Activated CD8-positive, alpha-beta memory T cell treated with anti-CD3 and anti-CD28 coated beads for 1 hour (primary cell): ENCODE measurements around the gene TAB2.

Experiments used
- DNase-seq, 2 donors: peaks; one replicate each; pipeline ENCODE4 v3.0.0-alpha.2; 2020; ENCODE audit warnings: low read depth in 1 of 2; ENCODE audit errors: extremely low read depth in 1 of 2

The TAB2 gene, protein sequence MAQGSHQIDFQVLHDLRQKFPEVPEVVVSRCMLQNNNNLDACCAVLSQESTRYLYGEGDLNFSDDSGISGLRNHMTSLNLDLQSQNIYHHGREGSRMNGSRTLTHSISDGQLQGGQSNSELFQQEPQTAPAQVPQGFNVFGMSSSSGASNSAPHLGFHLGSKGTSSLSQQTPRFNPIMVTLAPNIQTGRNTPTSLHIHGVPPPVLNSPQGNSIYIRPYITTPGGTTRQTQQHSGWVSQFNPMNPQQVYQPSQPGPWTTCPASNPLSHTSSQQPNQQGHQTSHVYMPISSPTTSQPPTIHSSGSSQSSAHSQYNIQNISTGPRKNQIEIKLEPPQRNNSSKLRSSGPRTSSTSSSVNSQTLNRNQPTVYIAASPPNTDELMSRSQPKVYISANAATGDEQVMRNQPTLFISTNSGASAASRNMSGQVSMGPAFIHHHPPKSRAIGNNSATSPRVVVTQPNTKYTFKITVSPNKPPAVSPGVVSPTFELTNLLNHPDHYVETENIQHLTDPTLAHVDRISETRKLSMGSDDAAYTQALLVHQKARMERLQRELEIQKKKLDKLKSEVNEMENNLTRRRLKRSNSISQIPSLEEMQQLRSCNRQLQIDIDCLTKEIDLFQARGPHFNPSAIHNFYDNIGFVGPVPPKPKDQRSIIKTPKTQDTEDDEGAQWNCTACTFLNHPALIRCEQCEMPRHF

GRCh38 chr6:149317644-149318571 is at the start of gene TAB2:
TSS of gene TAB2 (plus strand) at chr6:149317712. CDS start at chr6:149369998, 52,286 bp downstream.
- peak; percentile 38 to 56 for DNase-seq

DNA sequence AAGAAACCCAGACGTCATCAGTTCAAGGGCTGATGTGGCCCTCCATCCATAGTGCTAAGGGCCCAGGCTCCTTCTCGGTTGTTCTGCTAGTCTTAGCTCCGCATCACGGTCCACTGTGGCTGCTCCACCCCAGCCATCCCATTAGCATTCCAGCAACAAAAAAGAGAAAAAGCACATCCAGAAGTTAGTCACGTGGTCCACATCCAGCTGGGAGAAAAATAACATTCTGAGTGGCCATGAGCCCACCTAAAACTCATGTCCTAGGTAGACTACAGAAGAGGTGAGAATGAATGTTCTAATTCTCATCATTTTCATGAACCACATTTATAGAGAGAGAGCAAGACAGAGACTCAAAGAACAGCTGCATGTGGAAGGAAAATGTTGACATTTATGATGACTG is 49.4 kb upstream of the TAB2 start:
- DNase-seq: no peak

DNA sequence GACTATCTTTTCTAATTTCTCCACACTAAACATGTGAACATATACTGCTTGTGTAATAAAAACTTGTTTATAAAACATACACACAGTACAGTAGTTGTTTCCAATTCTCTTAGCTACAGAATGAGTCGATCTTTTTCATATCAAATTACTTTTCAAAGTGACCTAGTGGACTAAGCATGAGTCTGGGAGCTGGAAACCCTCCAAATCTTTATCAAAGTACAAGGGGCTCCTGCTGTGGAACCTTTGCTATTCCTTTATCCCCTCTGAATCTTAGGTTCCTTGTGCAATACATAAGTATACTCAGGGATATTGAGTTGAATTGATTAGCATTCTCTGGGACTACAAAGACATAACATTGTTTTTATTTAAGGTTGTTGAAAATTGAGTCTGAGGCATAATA is 48.7 kb upstream of the TAB2 start:
- DNase-seq: no peak

DNA sequence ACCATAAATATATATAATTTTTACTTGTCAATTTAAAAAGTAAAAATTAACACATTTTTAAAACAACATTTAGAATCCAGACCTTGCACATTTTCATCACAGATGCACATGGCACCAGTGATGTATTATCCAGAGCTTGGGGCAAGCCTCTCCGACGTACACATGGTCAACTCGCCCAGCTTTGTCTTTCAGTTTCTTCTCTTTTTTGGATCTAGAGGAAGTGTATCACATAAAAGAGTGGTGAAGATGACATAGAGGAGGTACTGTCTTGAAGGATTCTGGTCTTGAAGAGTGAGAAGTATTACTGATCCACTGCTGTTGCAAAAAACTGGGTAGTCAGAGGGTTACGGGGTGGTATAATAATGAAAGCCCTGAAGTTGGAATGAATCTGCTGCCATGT is 46.9 kb upstream of the TAB2 start:
- DNase-seq: no peak

GRCh38 chr6:149271348-149272340 is 45.9 kb upstream of the TAB2 start:
- peak; percentile 48 to 51 for DNase-seq

DNA sequence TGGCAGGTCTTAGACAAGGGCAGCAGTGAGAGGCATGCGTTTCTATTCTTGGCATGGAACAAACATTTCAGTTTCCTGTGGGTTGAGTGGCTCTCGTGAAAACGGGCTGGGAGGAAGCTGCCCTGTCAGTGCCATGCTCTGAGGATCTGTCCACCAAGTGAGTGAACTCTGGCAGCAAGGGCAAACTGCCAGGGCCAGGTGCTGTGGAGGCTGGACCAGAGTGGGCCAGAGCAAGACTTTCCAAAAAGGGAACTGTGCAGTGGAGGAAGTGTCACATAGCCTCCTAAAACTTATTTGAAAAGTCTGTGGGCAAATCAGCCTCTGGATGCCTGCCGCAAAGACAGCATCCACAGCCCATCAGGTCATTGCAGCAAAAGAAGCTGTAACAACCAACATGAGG is 44.2 kb upstream of the TAB2 start:
- no peak for DNase-seq

GRCh38 chr6:149275621-149276020 is 41.9 kb upstream of the TAB2 start:
- DNase-seq: no peak

- DNase-seq: no peak
Observed at GRCh38 chr6:149277621-149278020, 39.9 kb upstream of the TAB2 start.

DNA sequence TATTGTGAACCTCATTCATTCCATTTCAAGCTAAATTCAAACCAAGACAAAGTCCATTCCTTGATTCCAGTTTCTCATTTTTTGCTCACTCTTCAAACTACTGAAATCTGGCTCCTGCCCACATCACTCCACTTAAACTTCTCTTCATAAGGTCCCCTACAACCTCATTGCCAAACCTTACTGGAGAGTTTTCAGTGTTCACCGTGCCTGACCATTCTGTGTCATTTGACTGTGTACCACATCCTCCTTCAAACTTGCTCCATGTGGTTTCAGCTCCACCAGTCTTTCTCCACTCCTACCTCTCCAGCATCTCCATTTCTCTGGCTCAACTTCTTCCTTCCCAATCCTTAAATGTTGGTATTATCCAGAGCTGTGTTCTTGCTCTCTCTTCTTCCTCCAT is 38.5 kb upstream of the TAB2 start:
- DNase-seq: no peak

GRCh38 chr6:149284904-149285303 is 32.6 kb upstream of the TAB2 start:
- DNase-seq: no peak

GRCh38 chr6:149285626-149286025 is 31.9 kb upstream of the TAB2 start:
- DNase-seq: no peak

DNA sequence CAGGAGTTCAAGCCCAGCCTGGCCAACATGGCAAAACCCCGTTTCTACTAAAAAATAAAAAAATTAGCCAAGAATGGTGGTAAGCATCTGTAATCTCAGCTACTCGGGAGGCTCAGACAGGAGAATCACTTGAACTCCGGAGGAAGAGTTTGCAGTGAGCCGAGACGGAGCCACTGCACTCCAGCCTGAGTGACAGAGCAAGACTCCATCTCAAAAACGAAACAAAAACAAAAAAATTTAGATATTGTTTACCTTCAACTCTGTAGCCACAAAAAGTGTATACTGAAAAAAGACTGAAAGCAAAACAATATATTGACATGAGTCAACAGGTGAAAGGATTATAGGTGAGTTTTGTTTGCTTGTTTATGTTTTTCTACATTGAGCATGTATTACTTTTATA is 30.6 kb upstream of the TAB2 start:
- no peak for DNase-seq

DNA sequence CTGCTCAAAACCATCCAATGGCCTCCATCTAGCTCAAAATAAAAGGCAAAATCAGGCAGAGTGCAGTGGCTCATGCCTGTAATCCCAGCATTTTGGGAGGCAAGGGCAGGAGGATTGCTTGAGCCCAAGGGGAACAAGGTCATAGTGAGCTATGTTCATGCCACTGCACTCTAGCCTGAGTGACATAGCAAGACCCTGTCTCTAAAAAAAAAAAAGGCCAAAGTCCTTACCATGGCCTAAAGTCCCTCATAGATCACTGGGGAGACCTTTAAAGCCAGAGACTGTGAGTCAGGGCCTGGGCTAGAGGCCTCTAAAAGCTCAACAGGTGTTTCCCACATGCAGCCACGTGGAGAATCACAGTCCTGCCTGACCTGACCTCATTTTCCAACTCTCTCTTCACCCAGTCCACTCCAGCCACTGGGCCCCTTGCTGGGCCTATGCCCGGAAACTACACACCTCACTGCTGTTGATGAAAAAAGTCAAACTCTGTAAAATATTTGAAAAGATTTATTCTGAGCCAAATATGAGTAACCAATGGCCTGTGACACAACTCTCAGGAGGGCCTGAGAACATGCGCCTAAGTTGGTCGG is 28.2 kb upstream of the TAB2 start:
- no peak for DNase-seq

DNA sequence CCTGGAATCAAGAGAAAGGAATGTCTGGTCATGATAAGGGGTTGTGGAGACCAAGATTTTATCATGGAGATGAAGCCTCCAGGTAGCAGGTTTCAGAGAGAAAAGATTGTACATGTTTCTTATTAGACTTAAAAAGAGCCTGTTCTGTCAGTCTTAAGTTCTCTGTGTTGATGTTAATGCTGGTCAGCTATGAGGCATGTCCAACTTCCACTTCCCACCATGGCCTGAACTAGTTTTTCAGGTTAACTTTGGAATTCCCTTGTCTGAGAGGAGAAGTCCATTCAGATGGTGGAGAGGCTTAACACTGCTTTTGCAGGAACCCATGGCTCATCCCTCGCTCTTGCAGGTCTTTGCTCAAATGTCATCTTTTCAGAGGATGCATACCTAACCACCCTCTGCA is 27.5 kb upstream of the TAB2 start:
- DNase-seq: no peak

GRCh38 chr6:149293244-149293643 is 24.3 kb upstream of the TAB2 start:
- DNase-seq: no peak

- DNase-seq: no peak
Observed at GRCh38 chr6:149300563-149300962, 16.9 kb upstream of the TAB2 start.

- no peak for DNase-seq
Observed at GRCh38 chr6:149302723-149303122, 14.8 kb upstream of the TAB2 start.

- no peak for DNase-seq
Observed at GRCh38 chr6:149303468-149303867, 14.0 kb upstream of the TAB2 start.

DNA sequence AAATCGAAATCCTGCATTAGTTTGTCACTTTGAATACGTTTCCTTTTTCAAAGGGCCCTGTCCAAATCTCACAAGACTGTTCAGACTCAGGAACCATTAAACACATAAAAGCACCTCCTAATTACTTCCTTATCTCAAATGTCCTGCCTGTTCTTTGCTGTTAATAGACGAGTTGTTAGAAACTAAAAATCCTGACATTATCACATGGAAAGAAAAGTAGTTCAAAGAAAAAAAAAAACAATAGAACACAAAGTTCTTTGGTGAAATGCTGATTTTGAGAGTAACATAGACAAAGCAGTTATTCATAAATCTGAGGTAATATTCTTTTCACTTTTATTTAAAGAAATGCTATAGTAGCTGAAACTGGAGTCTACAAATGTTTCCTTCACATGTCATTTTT is 12.1 kb upstream of the TAB2 start:
- DNase-seq: no peak

DNA sequence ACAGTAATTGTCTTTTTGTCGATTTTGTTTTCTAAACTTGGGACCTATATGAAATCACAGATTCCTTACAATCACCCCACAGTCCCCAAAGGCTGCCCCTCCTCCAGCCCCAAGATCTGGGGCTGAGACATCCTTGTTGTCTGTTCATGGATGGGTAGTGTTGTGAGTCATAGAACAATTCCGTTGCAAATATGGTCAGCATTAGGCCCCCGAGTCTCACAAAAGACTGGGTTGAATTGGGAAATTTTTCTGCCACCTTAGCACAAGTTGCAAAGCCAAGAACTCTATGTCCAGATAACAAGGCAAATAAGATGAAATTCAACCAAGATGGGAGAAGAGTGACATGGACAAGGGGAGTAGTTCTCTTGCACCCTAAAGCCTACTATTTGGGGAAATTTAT is 10.5 kb upstream of the TAB2 start:
- no peak for DNase-seq
